Neuron (in vitro differentiated cells): Measurements from ENCODE around the gene PDE8B.

Source experiments
- H2AFZ ChIP-seq: one replicate; pipeline ENCODE4 v1.6.1; 2013; ENCODE audit warnings: low read depth, mild to moderate bottlenecking, inconsistent platforms, low read length, moderate library complexity
- H3K27me3 ChIP-seq: one replicate; pipeline ENCODE4 v1.6.1; 2013; ENCODE audit warnings: low read length; ENCODE audit not compliant: insufficient read depth
- H3K36me3 ChIP-seq: one replicate; pipeline ENCODE4 v1.6.1; 2013; ENCODE audit warnings: low read length; ENCODE audit not compliant: insufficient read depth
- H3K4me1 ChIP-seq: one replicate; pipeline ENCODE4 v1.6.1; 2013; ENCODE audit warnings: low read length; ENCODE audit not compliant: insufficient read depth
- H3K4me3 ChIP-seq: 2 replicates; pipeline ENCODE4 v1.5.1; 2013; ENCODE audit warnings: mild to moderate bottlenecking, low read length, moderate library complexity
- H3K9me3 ChIP-seq: one replicate; pipeline ENCODE4 v1.6.1; 2013; ENCODE audit warnings: low read length

Gene PDE8B

DNA sequence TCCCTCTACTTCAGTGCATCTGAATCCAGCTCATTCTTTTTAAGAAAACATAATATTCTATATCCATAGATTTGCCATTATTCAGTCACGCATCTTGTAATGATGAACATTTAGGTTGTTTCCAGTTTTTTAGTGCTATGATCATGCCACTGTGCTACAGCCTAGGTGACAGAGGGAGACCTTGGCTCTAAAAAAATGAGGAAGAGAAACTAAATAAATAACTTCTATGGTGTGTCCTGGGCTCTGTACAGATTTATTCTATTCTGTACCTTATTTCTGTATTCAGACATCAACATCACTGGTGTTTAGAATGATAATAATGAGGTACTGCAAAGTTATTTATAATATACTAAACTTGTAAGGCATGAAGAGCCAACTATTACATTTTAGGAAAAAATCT is 45.9 kb downstream of the PDE8B start:
- H3K36me3 ChIP-seq: no peaks in the 10 kb centered on the region
- no peak overlapping the region for H3K4me3 ChIP-seq
- H2AFZ ChIP-seq: no peak overlapping the region
- H3K9me3 ChIP-seq: no peaks in the 10 kb centered on the region
- peaks cover 5% of the 10 kb centered on the region for H3K4me1 ChIP-seq
- no peaks in the 10 kb centered on the region for H3K27me3 ChIP-seq

DNA sequence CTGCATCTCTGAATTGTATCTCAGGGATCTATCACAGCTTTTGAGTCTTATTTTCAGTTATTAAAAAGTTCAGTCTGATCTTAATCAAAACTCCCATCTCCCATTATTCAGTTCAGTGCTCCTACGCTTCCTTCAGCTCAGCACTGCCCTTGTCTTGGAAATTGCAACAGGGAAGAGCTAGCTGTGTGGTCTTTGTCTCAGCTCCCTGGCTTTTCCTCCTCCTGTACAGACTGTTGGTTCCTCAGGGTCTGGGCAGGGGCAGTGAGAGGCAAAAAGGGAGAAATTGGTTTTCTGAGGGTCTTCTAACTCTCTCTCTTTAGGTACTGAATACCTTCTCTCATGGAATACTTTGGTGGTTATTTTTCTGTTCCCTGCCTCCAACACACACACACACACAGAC is 48.2 kb downstream of the PDE8B start:
- H3K36me3 ChIP-seq: no peaks in the 10 kb centered on the region
- no peak overlapping the region for H3K4me3 ChIP-seq
- no peak overlapping the region for H2AFZ ChIP-seq
- no peaks in the 10 kb centered on the region for H3K27me3 ChIP-seq
- peaks cover 5% of the 10 kb centered on the region for H3K4me1 ChIP-seq
- no peaks in the 10 kb centered on the region for H3K9me3 ChIP-seq

DNA sequence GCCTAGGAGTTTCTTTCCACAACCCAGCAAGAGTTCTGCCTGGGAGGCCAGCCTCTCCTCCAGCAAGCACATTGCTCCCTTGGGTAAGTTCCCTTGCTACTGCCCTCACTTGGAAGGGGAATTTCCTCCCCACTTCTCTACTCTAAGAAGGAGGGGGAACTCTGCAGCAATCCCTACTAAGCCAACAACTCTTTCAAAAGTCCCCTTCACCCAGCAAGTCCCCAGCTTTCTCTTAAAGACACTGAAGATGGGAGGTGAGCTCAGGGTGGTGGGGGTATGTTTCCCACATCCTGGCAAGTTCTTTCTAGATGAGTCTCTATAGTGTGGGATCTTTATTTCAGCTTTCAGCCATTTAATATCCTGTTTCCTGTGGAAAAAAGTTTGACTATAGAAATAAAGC is 49.0 kb downstream of the PDE8B start:
- Histone ChIP-seq H3K4me1 (peaks cover 3% of the 10 kb centered on the region), H3K36me3 (no peaks in the 10 kb centered on the region), H3K4me3 (no peak overlapping the region), H3K27me3 (no peaks in the 10 kb centered on the region), H3K9me3 (no peaks in the 10 kb centered on the region), H2AFZ (no peak overlapping the region)

- Histone ChIP-seq H3K27me3 (no peaks in the 10 kb centered on the region), H2AFZ (no peak overlapping the region), H3K4me1 (no peaks in the 10 kb centered on the region), H3K36me3 (no peaks in the 10 kb centered on the region), H3K9me3 (no peaks in the 10 kb centered on the region), H3K4me3 (no peak overlapping the region)
These were observed 52.2 kb downstream of the PDE8B start for GRCh38 chr5:77262697-77263096.

- Histone ChIP-seq H3K4me1 (no peaks in the 10 kb centered on the region), H3K4me3 (no peak overlapping the region), H3K9me3 (no peaks in the 10 kb centered on the region), H2AFZ (no peak overlapping the region), H3K36me3 (no peaks in the 10 kb centered on the region), H3K27me3 (no peaks in the 10 kb centered on the region)
These were observed 55.8 kb downstream of the PDE8B start for GRCh38 chr5:77266291-77266690.

- Histone ChIP-seq H3K4me3 (no peak overlapping the region), H3K9me3 (no peaks in the 10 kb centered on the region), H3K27me3 (no peaks in the 10 kb centered on the region), H2AFZ (no peak overlapping the region), H3K4me1 (no peaks in the 10 kb centered on the region), H3K36me3 (no peaks in the 10 kb centered on the region)
These were observed 57.0 kb downstream of the PDE8B start for GRCh38 chr5:77267496-77267895.

- no peaks in the 10 kb centered on the region for H3K9me3 ChIP-seq
- H3K36me3 ChIP-seq: no peaks in the 10 kb centered on the region
These were observed 61.7 kb downstream of the PDE8B start for GRCh38 chr5:77272206-77272605.

DNA sequence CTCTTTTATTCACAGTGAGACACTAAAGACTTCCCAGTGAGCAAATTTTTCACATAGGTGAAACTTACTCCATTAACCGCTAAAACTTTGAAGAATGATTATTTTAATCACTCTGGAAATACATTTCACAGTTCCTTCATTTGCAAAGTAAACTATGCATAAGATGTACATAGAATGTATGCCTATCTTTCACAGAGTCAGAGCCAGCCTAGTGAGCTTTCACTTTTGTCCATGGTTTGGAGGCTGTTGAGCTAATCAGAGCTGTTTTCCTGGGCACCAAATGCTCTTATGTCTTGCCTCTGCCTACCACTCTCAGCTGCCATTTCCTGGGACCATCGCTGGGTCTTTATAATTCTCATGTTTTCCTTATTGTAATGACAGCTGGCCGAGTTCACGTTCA is 67.3 kb downstream of the PDE8B start:
- Histone ChIP-seq H3K36me3 (no peaks in the 10 kb centered on the region), H3K4me1 (no peaks in the 10 kb centered on the region), H3K9me3 (no peaks in the 10 kb centered on the region), H3K4me3 (no peak overlapping the region), H3K27me3 (no peaks in the 10 kb centered on the region), H2AFZ (no peak overlapping the region)

More at GRCh38 chr5:77272206-77272605, 61.7 kb downstream of the PDE8B start:
- Histone ChIP-seq H3K4me1 (no peaks in the 10 kb centered on the region), H3K27me3 (no peaks in the 10 kb centered on the region), H3K4me3 (no peak overlapping the region), H2AFZ (no peak overlapping the region)

- Histone ChIP-seq H2AFZ (no peak overlapping the region), H3K4me1 (no peaks in the 10 kb centered on the region), H3K4me3 (no peak overlapping the region), H3K36me3 (no peaks in the 10 kb centered on the region), H3K9me3 (no peaks in the 10 kb centered on the region), H3K27me3 (no peaks in the 10 kb centered on the region)
These were observed 69.6 kb downstream of the PDE8B start for GRCh38 chr5:77280036-77280435.

DNA sequence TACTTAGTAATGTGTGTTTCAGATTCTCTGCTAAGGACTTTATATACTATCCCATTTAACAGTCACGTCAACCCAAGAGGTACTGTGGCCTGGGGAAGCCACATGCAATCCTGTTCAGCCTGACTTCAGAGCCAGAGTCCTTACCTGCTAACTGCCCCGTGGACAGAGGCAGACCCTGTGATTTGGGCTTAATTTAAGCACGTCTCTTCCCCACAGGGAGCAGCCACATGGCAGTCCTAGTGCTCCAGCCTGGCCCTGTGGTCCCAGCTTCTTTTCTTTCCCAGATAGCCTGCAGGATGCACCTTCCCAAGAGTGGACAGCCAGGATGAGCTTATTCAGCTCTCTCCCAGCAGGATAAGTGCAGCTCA is 71.5 kb downstream of the PDE8B start:
- no peak overlapping the region for H2AFZ ChIP-seq
- H3K4me3 ChIP-seq: no peak overlapping the region
- H3K4me1 ChIP-seq: no peaks in the 10 kb centered on the region
- H3K36me3 ChIP-seq: no peaks in the 10 kb centered on the region
- H3K27me3 ChIP-seq: no peaks in the 10 kb centered on the region
- no peaks in the 10 kb centered on the region for H3K9me3 ChIP-seq

GRCh38 chr5:77282337-77283027 is 72.0 kb downstream of the PDE8B start:
- Histone ChIP-seq H3K4me3 (no peak overlapping the region), H3K9me3 (no peaks in the 10 kb centered on the region), H3K4me1 (no peaks in the 10 kb centered on the region), H3K27me3 (no peaks in the 10 kb centered on the region), H2AFZ (no peak overlapping the region), H3K36me3 (no peaks in the 10 kb centered on the region)

- no peaks in the 10 kb centered on the region for H3K4me1 ChIP-seq
- no peaks in the 10 kb centered on the region for H3K9me3 ChIP-seq
These were observed 74.9 kb downstream of the PDE8B start for GRCh38 chr5:77285251-77285841.

DNA sequence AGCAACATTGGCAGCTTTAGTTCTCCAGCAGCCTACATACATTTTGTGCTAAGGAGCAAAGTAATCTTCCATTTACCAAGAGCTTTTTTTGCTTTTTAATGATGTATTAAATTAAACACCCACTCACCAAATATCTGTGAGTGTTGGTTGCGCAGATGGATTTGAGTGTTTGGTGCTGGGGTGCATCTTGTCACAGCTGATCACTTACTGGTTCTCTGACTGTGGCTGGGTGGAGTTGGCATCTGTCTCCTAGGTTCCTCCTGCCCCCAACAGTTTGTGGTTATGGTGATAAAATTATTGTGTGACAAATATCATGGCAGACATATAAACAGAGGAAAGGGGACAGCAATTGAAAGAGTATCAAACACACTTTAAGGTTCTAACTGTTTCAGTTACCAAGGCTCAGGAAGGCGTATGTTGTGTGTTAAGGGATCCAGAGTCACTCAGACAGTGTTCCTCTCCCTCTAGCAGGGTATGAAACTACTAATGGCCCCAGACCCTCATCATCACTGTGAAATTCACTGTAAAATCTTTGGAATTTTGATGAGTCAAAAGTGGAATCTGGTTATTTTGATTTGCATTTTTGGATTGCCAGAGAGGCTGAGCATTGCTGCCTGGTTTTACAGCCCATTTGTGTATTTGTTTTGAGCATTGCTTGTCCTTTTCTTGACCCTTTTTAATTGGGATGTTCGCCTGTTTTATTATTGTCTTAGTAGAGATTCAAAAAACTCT is 81.7 kb downstream of the PDE8B start:
- H3K27me3 ChIP-seq: peaks cover 3% of the 10 kb centered on the region
- no peak overlapping the region for H3K4me3 ChIP-seq
- no peaks in the 10 kb centered on the region for H3K9me3 ChIP-seq
- H3K4me1 ChIP-seq: no peaks in the 10 kb centered on the region
- H2AFZ ChIP-seq: no peak overlapping the region
- H3K36me3 ChIP-seq: no peaks in the 10 kb centered on the region

More at GRCh38 chr5:77285251-77285841, 74.9 kb downstream of the PDE8B start:
- H3K36me3 ChIP-seq: no peaks in the 10 kb centered on the region
- no peak overlapping the region for H2AFZ ChIP-seq
- no peaks in the 10 kb centered on the region for H3K27me3 ChIP-seq
- no peak overlapping the region for H3K4me3 ChIP-seq
